Mesendoderm (in vitro differentiated cells): Measurements from ENCODE around the gene NPR2.

Experiments used
- DNase-seq: peaks from one replicate; pipeline ENCODE4 v3.0.0; 2013
- H2AK5ac ChIP-seq: 2 replicates; pipeline ENCODE4 v1.6.1; 2013; ENCODE audit warnings: low read length, inconsistent platforms
- H2BK120ac ChIP-seq: 2 replicates; pipeline ENCODE4 v1.6.1; 2013; ENCODE audit warnings: low read depth, mild to moderate bottlenecking, low read length, moderate library complexity, mixed read lengths
- H2BK15ac ChIP-seq: replicated peaks from 2 replicates; pipeline ENCODE4 v1.6.1; 2013; ENCODE audit warnings: low read depth, mild to moderate bottlenecking, moderate library complexity
- H2BK5ac ChIP-seq: 2 replicates; pipeline ENCODE4 v1.6.1; 2013; ENCODE audit warnings: low read length, inconsistent platforms
- H3K18ac ChIP-seq: 2 replicates; pipeline ENCODE4 v1.6.1; 2013; ENCODE audit warnings: mild to moderate bottlenecking, low read length, mixed read lengths
- H3K23ac ChIP-seq: one replicate; pipeline ENCODE4 v1.6.1; 2013; ENCODE audit warnings: low read length
- H3K27ac ChIP-seq: 2 replicates; pipeline ENCODE4 v1.5.1; 2013; ENCODE audit warnings: low read depth, mild to moderate bottlenecking, inconsistent platforms, low read length, moderate library complexity
- H3K27me3 ChIP-seq: 2 replicates; pipeline ENCODE4 v1.6.1; 2013; ENCODE audit warnings: low read length, control low read depth, mild to moderate bottlenecking, inconsistent platforms; ENCODE audit not compliant: insufficient read depth, poor library complexity
- H3K36me3 ChIP-seq: 2 replicates; pipeline ENCODE4 v1.6.1; 2013; ENCODE audit warnings: low read length, inconsistent platforms; ENCODE audit not compliant: control insufficient read depth, insufficient read depth
- H3K4ac ChIP-seq: one replicate; pipeline ENCODE4 v1.6.1; 2013; ENCODE audit warnings: low read depth, mild to moderate bottlenecking, low read length, moderate library complexity
- H3K4me1 ChIP-seq: 2 replicates; pipeline ENCODE4 v1.6.1; 2013; ENCODE audit warnings: low read depth, low read length, inconsistent platforms; ENCODE audit not compliant: control insufficient read depth
- H3K4me2 ChIP-seq: 2 replicates; pipeline ENCODE4 v1.6.1; 2013; ENCODE audit warnings: low read length
- H3K4me3 ChIP-seq: 2 replicates; pipeline ENCODE4 v1.5.1; 2013; ENCODE audit warnings: mild to moderate bottlenecking, low read length
- H3K56ac ChIP-seq: one replicate; pipeline ENCODE4 v1.6.1; 2013; ENCODE audit warnings: low read length
- H3K79me1 ChIP-seq: 2 replicates; pipeline ENCODE4 v1.6.1; 2013; ENCODE audit warnings: low read length, inconsistent platforms
- H3K79me2 ChIP-seq: 2 replicates; pipeline ENCODE4 v1.6.1; 2013; ENCODE audit warnings: mild to moderate bottlenecking, low read length; ENCODE audit not compliant: control insufficient read depth, insufficient read depth
- H3K9ac ChIP-seq: 2 replicates; pipeline ENCODE4 v1.6.1; 2013; ENCODE audit warnings: low read length, inconsistent platforms
- H4K5ac ChIP-seq: one replicate; pipeline ENCODE4 v1.6.1; 2013; ENCODE audit warnings: low read length
- H4K8ac ChIP-seq: one replicate; pipeline ENCODE4 v1.6.1; 2013; ENCODE audit warnings: low read depth, mild to moderate bottlenecking, control low read depth, low read length, moderate library complexity
- whole genome bisulfite sequencing: extraction: QIAGEN DNeasy Blood & Tissue Kit; methylation state at CpG from one replicate; pipeline ENCODE4 v1.1.7; 2013; ENCODE audit warnings: low lambda C conversion rate, missing lambda C conversion rate; ENCODE audit not compliant: insufficient coverage; ENCODE audit errors: extremely low coverage; 5-methylcytosine and 5-hydroxymethylcytosine counted together

NPR2 gene

DNA sequence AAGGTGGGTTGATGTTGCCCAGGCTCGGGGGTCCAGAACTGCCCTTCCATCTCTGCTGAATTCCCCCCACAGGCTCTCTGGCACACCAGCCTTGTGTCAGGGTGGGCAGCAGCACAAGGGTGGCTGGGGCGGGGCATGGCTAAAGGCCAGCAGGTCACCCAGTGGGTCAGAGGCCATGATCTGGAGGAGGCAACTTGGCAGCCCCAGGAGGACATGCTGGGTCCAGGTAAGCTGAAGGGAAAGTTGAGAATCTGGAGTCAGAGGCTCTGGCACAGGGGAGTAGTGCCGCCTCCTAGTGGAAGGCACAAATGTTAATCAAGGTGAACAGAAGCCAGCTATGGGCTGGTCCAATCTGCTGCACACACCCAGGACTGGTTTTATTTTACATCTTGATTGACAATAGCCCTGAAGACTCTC is 43.8 kb downstream of the NPR2 start:
- Histone ChIP-seq H3K79me2 (no peaks in the 10 kb centered on the region), H2BK15ac (no peak overlapping the region), H3K4ac (no peak overlapping the region), H3K4me3 (no peak overlapping the region), H3K56ac (no peak overlapping the region), H3K27me3 (no peaks in the 10 kb centered on the region), H3K4me2 (no peak overlapping the region), H2BK120ac (no peak overlapping the region), H2AK5ac (no peak overlapping the region), H2BK5ac (no peak overlapping the region), H4K8ac (no peak overlapping the region), H3K4me1 (no peaks in the 10 kb centered on the region), H3K27ac (no peak overlapping the region), H3K36me3 (no peaks in the 10 kb centered on the region), H3K9ac (no peak overlapping the region), H4K5ac (no peak overlapping the region), H3K79me1 (no peaks in the 10 kb centered on the region), H3K18ac (no peak overlapping the region), H3K23ac (no peak overlapping the region)
- no CpG with 5 or more reads among the region's 3 CpGs for WGBS
- peak; percentile 54 for DNase-seq

- no CpG with 5 or more reads among the region's 2 CpGs for WGBS
- no peak overlapping the region for H2BK15ac ChIP-seq
- no peak overlapping the region for H2BK120ac ChIP-seq
- H3K27me3 ChIP-seq = no peaks in the 10 kb centered on the region
- no peak overlapping the region for H3K23ac ChIP-seq
- DNase-seq = no peak
- no peaks in the 10 kb centered on the region for H3K36me3 ChIP-seq
- H3K4me2 ChIP-seq = no peak overlapping the region
- no peak overlapping the region for H3K56ac ChIP-seq
- H3K4ac ChIP-seq = no peak overlapping the region
- no peak overlapping the region for H3K4me3 ChIP-seq
- no peaks in the 10 kb centered on the region for H3K4me1 ChIP-seq
- H3K27ac ChIP-seq = no peak overlapping the region
- no peak overlapping the region for H3K18ac ChIP-seq
- no peak overlapping the region for H4K5ac ChIP-seq
- no peaks in the 10 kb centered on the region for H3K79me1 ChIP-seq
- H2BK5ac ChIP-seq = no peak overlapping the region
- H2AK5ac ChIP-seq = no peak overlapping the region
- no peak overlapping the region for H3K9ac ChIP-seq
- H3K79me2 ChIP-seq = no peaks in the 10 kb centered on the region
- no peak overlapping the region for H4K8ac ChIP-seq
Observed at GRCh38 chr9:35835766-35836165, 44.4 kb downstream of the NPR2 start.

- H3K27ac ChIP-seq = no peak overlapping the region
- no peak overlapping the region for H2BK15ac ChIP-seq
- no CpG with 5 or more reads among the region's 5 CpGs for WGBS
- no peak overlapping the region for H3K56ac ChIP-seq
- H3K79me2 ChIP-seq = no peaks in the 10 kb centered on the region
- H4K5ac ChIP-seq = no peak overlapping the region
- no peak overlapping the region for H3K4me3 ChIP-seq
- H2BK120ac ChIP-seq = no peak overlapping the region
- H2BK5ac ChIP-seq = no peak overlapping the region
- no peaks in the 10 kb centered on the region for H3K79me1 ChIP-seq
- no peak overlapping the region for H3K9ac ChIP-seq
- no peak overlapping the region for H3K18ac ChIP-seq
- no peak overlapping the region for H3K4me2 ChIP-seq
- H3K27me3 ChIP-seq = no peaks in the 10 kb centered on the region
- no peak overlapping the region for H3K23ac ChIP-seq
- no peak overlapping the region for H4K8ac ChIP-seq
- DNase-seq = no peak
- H2AK5ac ChIP-seq = no peak overlapping the region
- H3K4ac ChIP-seq = no peak overlapping the region
- H3K4me1 ChIP-seq = no peaks in the 10 kb centered on the region
- no peaks in the 10 kb centered on the region for H3K36me3 ChIP-seq
Observed at GRCh38 chr9:35836595-35836994, 45.2 kb downstream of the NPR2 start.

DNA sequence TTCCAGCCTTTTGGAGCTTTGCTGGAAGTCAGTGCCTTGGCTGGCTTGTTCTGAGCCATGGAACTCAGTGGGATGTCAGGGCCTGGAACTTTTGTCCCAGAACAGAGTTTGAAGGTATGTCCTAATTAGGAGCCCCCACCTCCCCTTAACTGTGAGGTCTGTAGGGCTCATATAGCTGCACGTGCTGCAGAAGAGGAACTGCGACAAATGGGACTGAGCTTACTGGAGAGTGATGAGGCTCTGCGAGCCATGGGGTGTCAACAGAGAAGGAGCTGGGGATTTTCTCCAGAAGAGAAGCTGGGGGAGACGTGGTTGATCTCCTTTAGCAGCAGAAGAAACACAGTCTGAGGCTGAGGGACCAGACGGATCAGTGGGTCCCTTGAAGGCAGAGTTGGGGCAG is 48.5 kb downstream of the NPR2 start:
- no CpG with 5 or more reads among the region's 5 CpGs for WGBS
- Histone ChIP-seq H3K79me1 (no peaks in the 10 kb centered on the region), H3K18ac (no peak overlapping the region), H3K4me3 (no peak overlapping the region), H3K4me1 (no peaks in the 10 kb centered on the region), H4K5ac (no peak overlapping the region), H3K36me3 (no peaks in the 10 kb centered on the region), H2BK120ac (no peak overlapping the region), H4K8ac (no peak overlapping the region), H3K9ac (no peak overlapping the region), H3K56ac (no peak overlapping the region), H3K27ac (no peak overlapping the region), H2BK15ac (no peak overlapping the region), H2BK5ac (no peak overlapping the region), H3K4ac (no peak overlapping the region), H3K23ac (no peak overlapping the region), H3K79me2 (no peaks in the 10 kb centered on the region), H3K27me3 (no peaks in the 10 kb centered on the region), H3K4me2 (no peak overlapping the region), H2AK5ac (no peak overlapping the region)
- DNase-seq = no peak

DNA sequence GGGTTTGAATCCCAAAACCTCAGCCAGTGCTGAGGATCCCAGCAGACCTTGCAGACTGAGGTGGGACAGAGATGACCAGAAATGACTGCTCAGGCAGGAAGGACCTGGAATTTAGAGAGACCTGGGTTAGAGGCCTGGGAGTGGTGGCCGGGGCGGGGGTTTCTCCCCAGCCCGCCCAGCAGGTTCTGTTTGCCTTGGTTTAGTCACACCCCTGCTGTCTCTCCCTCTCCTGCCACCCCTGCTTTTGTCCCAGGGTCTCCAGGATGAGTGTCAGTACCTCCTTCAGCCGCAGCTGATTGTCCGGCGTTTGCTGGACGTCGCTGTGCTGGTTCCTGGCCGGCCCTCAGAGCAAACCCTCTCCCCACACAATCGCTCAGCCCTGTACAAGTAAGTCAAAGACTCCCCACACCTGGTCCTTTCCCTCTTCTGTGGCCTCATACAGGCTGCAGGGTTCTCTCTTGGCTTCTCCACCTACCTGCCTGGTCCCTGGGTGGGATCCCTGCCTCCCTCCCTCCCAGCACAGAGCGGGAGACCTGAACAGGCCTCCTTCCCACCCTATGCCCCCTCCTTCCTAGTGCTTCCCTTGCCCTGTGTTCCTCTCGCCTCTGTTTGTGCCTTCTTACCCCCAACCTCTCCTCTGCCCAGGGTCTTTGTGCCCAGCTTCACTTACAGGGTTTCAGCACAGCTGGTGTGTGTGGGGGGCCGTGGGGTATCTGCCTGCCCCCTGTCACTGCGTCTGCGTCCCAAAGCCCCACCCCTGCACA is 49.7 kb downstream of the NPR2 start:
- WGBS = no CpG with 5 or more reads among the region's 15 CpGs
- H3K56ac ChIP-seq = no peak overlapping the region
- DNase-seq = no peak
- no peak overlapping the region for H3K18ac ChIP-seq
- no peak overlapping the region for H3K4ac ChIP-seq
- H2BK120ac ChIP-seq = no peak overlapping the region
- no peaks in the 10 kb centered on the region for H3K27me3 ChIP-seq
- no peak overlapping the region for H2BK15ac ChIP-seq
- no peaks in the 10 kb centered on the region for H3K79me1 ChIP-seq
- H3K4me2 ChIP-seq = no peak overlapping the region
- H3K9ac ChIP-seq = no peak overlapping the region
- H3K4me3 ChIP-seq = no peak overlapping the region
- H4K5ac ChIP-seq = no peak overlapping the region
- H3K4me1 ChIP-seq = peaks cover 4% of the 10 kb centered on the region
- no peak overlapping the region for H4K8ac ChIP-seq
- no peak overlapping the region for H3K23ac ChIP-seq
- H2BK5ac ChIP-seq = no peak overlapping the region
- H3K27ac ChIP-seq = no peak overlapping the region
- H3K79me2 ChIP-seq = no peaks in the 10 kb centered on the region
- no peaks in the 10 kb centered on the region for H3K36me3 ChIP-seq
- no peak overlapping the region for H2AK5ac ChIP-seq

- H3K4me1 ChIP-seq = peaks cover 4% of the 10 kb centered on the region
- no peak overlapping the region for H3K9ac ChIP-seq
- H3K27me3 ChIP-seq = no peaks in the 10 kb centered on the region
- H2AK5ac ChIP-seq = no peak overlapping the region
- H2BK120ac ChIP-seq = no peak overlapping the region
- H4K5ac ChIP-seq = no peak overlapping the region
- no peaks in the 10 kb centered on the region for H3K79me1 ChIP-seq
- no peak overlapping the region for H4K8ac ChIP-seq
- no peak overlapping the region for H3K27ac ChIP-seq
- H3K36me3 ChIP-seq = no peaks in the 10 kb centered on the region
- H2BK5ac ChIP-seq = no peak overlapping the region
- no peaks in the 10 kb centered on the region for H3K79me2 ChIP-seq
- no peak overlapping the region for H3K18ac ChIP-seq
- H3K56ac ChIP-seq = no peak overlapping the region
- no CpG with 5 or more reads among the region's 5 CpGs for WGBS
- no peak overlapping the region for H3K23ac ChIP-seq
- no peak for DNase-seq
- no peak overlapping the region for H2BK15ac ChIP-seq
- H3K4me2 ChIP-seq = no peak overlapping the region
- no peak overlapping the region for H3K4ac ChIP-seq
- no peak overlapping the region for H3K4me3 ChIP-seq
Observed at GRCh38 chr9:35841645-35841900, 50.2 kb downstream of the NPR2 start.
